Large intestine (tissue), 3 donors: Measurements from ENCODE around the gene CYP26B1. TPM values are rescaled to one million over a fixed set of nuclear protein-coding genes. Genes with fewer than 3 reads are reported as not detected.

Source experiments
- DNase-seq, 2 donors: peaks; one replicate each; pipeline versions ENCODE4 v3.0.0 to v3.0.0-alpha.2; 2013
- H3K27ac ChIP-seq: one replicate; pipeline ENCODE4 v1.5.1; 2013; ENCODE audit warnings: low read length
- H3K27me3 ChIP-seq: 2 replicates; pipeline ENCODE4 v1.6.1; 2013; ENCODE audit warnings: low read length; ENCODE audit not compliant: control insufficient read depth, insufficient read depth
- H3K36me3 ChIP-seq: 2 replicates; pipeline ENCODE4 v1.6.1; 2013; ENCODE audit warnings: low read length; ENCODE audit not compliant: control insufficient read depth, insufficient read depth
- H3K4me1 ChIP-seq: one replicate; pipeline ENCODE4 v1.6.1; 2013; ENCODE audit warnings: low read length; ENCODE audit not compliant: control insufficient read depth, insufficient read depth
- H3K4me3 ChIP-seq: one replicate; pipeline ENCODE4 v1.5.1; 2013; ENCODE audit warnings: low read length
- H3K9me3 ChIP-seq: one replicate; pipeline ENCODE4 v1.6.1; 2013; ENCODE audit warnings: mild to moderate bottlenecking, low read depth, low read length, moderate library complexity; ENCODE audit not compliant: control insufficient read depth
- WGBS: methylation state at CpG from one replicate; pipeline ENCODE4 v1.1.5; 2013; ENCODE audit warnings: low lambda C conversion rate; ENCODE audit not compliant: insufficient coverage; 5-methylcytosine and 5-hydroxymethylcytosine counted together
- polyA plus RNA-seq: library from polyadenylated mRNA; unstranded; fragments of 120-200 nt; gene quantifications from one replicate; pipeline ENCODE4 v1.2.1, GENCODE V29; 2013

Gene CYP26B1
- polyA plus RNA-seq, 1 donor, result 6.1 TPM

GRCh38 chr2:72148003-72148836 is 558 bp upstream of the CYP26B1 start:
- DNase-seq, result peak in 1 of 2 donors; percentile 12
- H3K4me1 ChIP-seq, result peaks cover 35% of the 10 kb centered on the region
- peak overlapping the region; percentile 45 for H3K4me3 ChIP-seq
- no peak overlapping the region for H3K27ac ChIP-seq
- peaks cover 18% of the 10 kb centered on the region for H3K9me3 ChIP-seq
- peaks cover 68% of the 10 kb centered on the region for H3K27me3 ChIP-seq
- no peaks in the 10 kb centered on the region for H3K36me3 ChIP-seq
- WGBS, result 4% methylated on average over 7 of the region's 68 CpGs

- peak in 1 of 2 donors; percentile 32 for DNase-seq
- H3K4me1 ChIP-seq, result peaks cover 41% of the 10 kb centered on the region
- H3K9me3 ChIP-seq, result peaks cover 18% of the 10 kb centered on the region
- no CpG with 5 or more reads among the region's 58 CpGs for WGBS
- H3K4me3 ChIP-seq, result peak overlapping the region; percentile 27
- H3K36me3 ChIP-seq, result no peaks in the 10 kb centered on the region
- H3K27ac ChIP-seq, result no peak overlapping the region
- peaks cover 78% of the 10 kb centered on the region for H3K27me3 ChIP-seq
Observed at GRCh38 chr2:72146347-72147302, 1.0 kb downstream of the CYP26B1 start.

- peaks cover 41% of the 10 kb centered on the region for H3K4me1 ChIP-seq
- H3K9me3 ChIP-seq, result peaks cover 18% of the 10 kb centered on the region
- H3K27ac ChIP-seq, result no peak overlapping the region
- no peak for DNase-seq
- H3K4me3 ChIP-seq, result peak overlapping the region; percentile 27
- no CpG with 5 or more reads among the region's 33 CpGs for WGBS
- no peaks in the 10 kb centered on the region for H3K36me3 ChIP-seq
- peaks cover 78% of the 10 kb centered on the region for H3K27me3 ChIP-seq
Observed at GRCh38 chr2:72145658-72146329, 1.9 kb downstream of the CYP26B1 start.

GRCh38 chr2:72145289-72145657 is 2.4 kb downstream of the CYP26B1 start:
- DNase-seq, result peak in 1 of 2 donors; percentile 57
- WGBS, result no CpG with 5 or more reads among the region's 29 CpGs

GRCh38 chr2:72144632-72145288 is 2.9 kb downstream of the CYP26B1 start:
- Histone ChIP-seq H3K27ac (no peak overlapping the region), H3K27me3 (peaks cover 73% of the 10 kb centered on the region), H3K36me3 (no peaks in the 10 kb centered on the region), H3K4me1 (peaks cover 37% of the 10 kb centered on the region), H3K9me3 (peaks cover 18% of the 10 kb centered on the region), H3K4me3 (peak overlapping the region; percentile 43)
- peak in 1 of 2 donors; percentile 61 for DNase-seq
- no CpG with 5 or more reads among the region's 63 CpGs for WGBS

More at GRCh38 chr2:72145289-72145657, 2.4 kb downstream of the CYP26B1 start:
- Histone ChIP-seq H3K36me3 (no peaks in the 10 kb centered on the region), H3K4me3 (peak overlapping the region; percentile 43), H3K27ac (no peak overlapping the region), H3K9me3 (peaks cover 18% of the 10 kb centered on the region), H3K4me1 (peaks cover 41% of the 10 kb centered on the region), H3K27me3 (peaks cover 78% of the 10 kb centered on the region)

- Histone ChIP-seq H3K27me3 (peaks cover 68% of the 10 kb centered on the region), H3K4me3 (peak overlapping the region; percentile 43), H3K9me3 (peaks cover 18% of the 10 kb centered on the region), H3K36me3 (no peaks in the 10 kb centered on the region), H3K4me1 (peaks cover 37% of the 10 kb centered on the region), H3K27ac (no peak overlapping the region)
- no CpG with 5 or more reads among the region's 23 CpGs for WGBS
- no peak for DNase-seq
Observed at GRCh38 chr2:72144274-72144631, 3.4 kb downstream of the CYP26B1 start.

- Histone ChIP-seq H3K27ac (no peak overlapping the region), H3K9me3 (peaks cover 18% of the 10 kb centered on the region), H3K4me1 (peaks cover 38% of the 10 kb centered on the region), H3K36me3 (no peaks in the 10 kb centered on the region), H3K4me3 (peak overlapping the region; percentile 3), H3K27me3 (peaks cover 63% of the 10 kb centered on the region)
- no CpG with 5 or more reads among the region's 65 CpGs for WGBS
- DNase-seq, result peak in 1 of 2 donors; percentile 34
Observed at GRCh38 chr2:72143441-72144273, 4.0 kb downstream of the CYP26B1 start.

- Histone ChIP-seq H3K4me3 (peak overlapping the region; percentile 3), H3K27me3 (peaks cover 57% of the 10 kb centered on the region), H3K36me3 (no peaks in the 10 kb centered on the region), H3K9me3 (peaks cover 18% of the 10 kb centered on the region), H3K27ac (no peak overlapping the region), H3K4me1 (peaks cover 47% of the 10 kb centered on the region)
- DNase-seq, result peak; percentile 57 to 77
- no CpG with 5 or more reads among the region's 50 CpGs for WGBS
Observed at GRCh38 chr2:72142570-72143440, 4.9 kb downstream of the CYP26B1 start.
